GM11168 (cell line): ENCODE data around the gene TALDO1.

Experiments used
- in situ Hi-C: fragments of 300-500 bp; cut with MboI; formaldehyde crosslinking; loops from one replicate; pipeline ENCODE4 v1.12.0; 2022; ENCODE audit warnings: low sequenced_read_pairs; ENCODE audit not compliant: unreplicated experiment

Gene TALDO1

GRCh38 chr11:810040-810567, 62.8 kb downstream of the TALDO1 start:
- in situ Hi-C loops, result no loop called here

DNA sequence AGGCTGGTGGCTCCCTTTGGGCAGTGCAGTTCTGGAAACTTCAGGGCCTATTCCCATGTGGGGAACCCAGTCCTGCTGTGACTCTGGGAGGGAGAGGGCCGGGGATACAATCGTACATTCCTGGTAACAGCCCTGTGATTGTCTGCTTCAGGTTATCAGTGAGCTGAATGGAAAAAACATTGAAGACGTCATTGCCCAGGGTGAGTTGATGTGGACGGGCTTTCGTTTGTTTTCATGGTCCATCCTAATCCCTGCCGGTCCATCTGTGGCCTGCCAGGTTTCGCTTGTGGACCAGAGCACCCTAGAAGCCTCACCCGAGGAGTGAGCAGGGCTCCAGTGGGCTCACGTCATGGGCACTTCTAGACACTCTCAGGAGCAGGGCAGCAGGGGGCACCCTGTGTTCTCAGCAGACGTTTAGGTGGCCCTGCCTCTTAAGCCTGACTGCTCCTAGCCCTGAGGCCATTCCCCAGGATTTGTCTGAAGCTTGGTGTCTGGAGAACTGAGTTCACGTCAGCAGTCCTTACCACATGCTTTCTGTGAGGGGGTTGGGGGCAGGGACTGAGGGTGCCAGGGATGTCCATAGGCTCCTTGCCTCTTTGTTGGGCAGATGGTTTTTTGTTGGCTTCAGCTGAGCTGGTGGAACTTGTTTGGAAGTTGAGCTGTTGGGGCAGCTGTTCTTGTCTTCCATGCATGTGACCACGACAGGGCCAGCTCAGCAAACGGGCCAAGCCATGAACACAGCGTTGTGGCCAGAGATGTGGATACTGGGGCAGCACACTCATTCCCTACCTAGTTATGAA, 64.4 kb downstream of the TALDO1 start:
- in situ Hi-C loops, result no loop called here

DNA sequence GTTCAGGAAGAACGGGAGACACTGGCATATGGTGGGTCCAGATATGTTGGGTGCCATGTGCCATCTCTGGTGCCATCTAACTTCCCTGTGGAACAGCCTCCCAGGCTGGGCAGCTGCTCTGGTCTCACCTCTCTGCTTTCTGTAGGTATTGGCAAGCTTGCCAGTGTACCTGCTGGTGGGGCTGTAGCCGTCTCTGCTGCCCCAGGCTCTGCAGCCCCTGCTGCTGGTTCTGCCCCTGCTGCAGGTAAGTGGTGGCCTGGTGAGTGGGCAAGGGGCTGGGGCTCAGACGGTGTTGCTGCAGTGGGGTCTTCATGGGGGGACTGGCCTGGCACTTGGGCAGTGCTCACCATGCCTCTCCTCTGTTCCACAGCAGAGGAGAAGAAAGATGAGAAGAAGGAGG, 65.1 kb downstream of the TALDO1 start:
- in situ Hi-C loops, result no loop called here

GRCh38 chr11:813072-813455, 65.8 kb downstream of the TALDO1 start:
- in situ Hi-C loops, result no loop called here

DNA sequence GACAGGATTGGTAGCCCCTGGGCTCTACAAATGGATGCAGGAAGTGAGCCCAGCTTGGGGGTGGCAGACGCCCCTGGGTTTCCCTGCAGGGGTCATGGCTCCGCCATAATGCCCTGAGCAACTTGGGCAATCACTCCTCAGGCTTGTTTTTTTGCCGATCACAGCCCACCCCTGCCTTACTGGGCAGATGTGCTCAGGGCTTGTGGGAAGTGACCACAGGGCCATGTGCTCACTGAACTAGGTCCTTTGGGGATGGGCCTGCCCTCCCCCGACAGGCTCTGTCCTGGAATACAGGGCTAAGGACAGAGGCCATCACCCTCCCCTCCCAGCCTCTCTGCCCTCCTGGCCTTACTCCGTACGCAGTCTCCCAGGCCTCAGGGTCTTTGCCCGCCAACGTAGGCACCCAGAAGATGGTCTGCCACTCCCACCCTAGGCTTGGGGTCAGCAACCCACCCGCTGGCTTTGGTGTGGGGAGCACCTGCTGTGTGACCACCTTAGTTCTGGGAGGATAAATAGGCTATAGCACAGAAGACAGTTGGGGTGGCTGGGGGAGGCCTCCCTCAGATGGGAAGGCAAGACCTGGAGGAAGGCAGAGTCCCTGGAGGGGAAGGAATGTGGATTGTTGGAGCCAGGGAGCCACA, 66.3 kb downstream of the TALDO1 start:
- in situ Hi-C loops, result no loop called here
